Epithelial cell of prostate (primary cell): ENCODE data around the gene PANX1.

Source experiments
- DNase-seq: peaks from one replicate; pipeline ENCODE4 v3.0.0-alpha.2; 2011; ENCODE audit warnings: low read depth, low spot score
- H3K27ac ChIP-seq: fragments of 450-650 bp; 2 replicates; pipeline ENCODE4 v1.5.1; 2017; ENCODE audit warnings: mild to moderate bottlenecking

Gene PANX1

DNA sequence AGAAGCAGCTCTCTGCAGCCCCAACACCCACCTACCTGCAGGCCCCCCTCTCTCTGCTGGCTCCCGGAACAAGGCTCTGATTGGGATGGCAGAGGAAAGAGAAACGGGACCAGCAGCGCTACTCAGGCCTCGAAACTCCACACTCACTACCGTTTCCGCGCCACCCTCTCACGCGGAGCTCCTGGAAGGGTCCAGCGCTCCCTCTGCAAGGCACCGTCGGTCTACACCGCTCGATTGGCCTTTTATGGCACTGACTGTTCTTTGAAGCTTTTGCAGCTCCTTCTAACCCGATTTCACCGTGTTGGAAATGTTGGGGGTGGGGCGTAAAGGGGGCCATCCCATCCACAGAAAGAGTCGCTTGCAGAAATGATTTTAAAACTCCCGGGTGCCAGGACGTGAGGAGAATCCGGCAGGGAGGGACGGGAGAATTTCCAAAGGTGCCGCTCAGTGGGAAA lies 323 bp upstream of the PANX1 start:
- peak overlapping the region; percentile 97 for H3K27ac ChIP-seq
- DNase-seq = no peak

DNA sequence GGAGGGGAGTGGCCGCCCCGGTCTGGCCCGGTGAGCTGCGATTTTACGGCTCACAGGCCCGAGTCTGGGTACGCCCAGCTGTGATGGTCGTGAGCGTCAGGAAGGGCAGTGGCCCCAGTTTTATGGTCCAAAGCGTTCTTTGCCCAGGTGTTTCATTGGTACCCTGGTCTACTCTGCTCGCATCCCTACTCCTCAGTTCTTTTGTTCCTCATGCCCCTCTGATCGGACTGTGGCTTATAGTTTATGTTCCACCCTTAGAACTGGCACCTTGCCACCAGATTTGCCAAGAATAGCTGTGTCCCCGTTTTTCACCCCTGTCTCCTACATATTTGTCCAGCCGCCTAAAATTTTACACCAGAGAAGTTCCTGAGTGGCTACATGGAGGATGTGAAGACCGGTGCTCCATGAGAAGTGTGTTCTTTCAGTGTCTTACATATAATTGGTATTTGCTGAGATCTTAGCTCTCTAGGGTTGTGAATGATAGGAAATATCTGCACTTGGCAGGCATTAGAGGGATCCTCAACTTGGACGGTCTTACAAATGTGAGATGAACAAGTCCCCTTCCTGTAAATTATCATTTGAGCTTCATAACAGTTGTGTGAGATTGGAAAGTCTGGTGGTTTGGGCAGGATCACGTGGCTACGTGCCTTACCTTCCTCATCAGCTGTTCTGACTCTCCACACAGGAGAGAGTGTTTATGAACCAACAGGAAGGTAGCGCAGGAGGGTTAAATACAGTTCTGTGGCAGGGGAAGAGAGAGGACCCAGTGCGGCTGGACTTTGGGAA lies 1.1 kb downstream of the PANX1 start:
- DNase-seq = no peak
- H3K27ac ChIP-seq = peak overlapping the region; percentile 97

DNA sequence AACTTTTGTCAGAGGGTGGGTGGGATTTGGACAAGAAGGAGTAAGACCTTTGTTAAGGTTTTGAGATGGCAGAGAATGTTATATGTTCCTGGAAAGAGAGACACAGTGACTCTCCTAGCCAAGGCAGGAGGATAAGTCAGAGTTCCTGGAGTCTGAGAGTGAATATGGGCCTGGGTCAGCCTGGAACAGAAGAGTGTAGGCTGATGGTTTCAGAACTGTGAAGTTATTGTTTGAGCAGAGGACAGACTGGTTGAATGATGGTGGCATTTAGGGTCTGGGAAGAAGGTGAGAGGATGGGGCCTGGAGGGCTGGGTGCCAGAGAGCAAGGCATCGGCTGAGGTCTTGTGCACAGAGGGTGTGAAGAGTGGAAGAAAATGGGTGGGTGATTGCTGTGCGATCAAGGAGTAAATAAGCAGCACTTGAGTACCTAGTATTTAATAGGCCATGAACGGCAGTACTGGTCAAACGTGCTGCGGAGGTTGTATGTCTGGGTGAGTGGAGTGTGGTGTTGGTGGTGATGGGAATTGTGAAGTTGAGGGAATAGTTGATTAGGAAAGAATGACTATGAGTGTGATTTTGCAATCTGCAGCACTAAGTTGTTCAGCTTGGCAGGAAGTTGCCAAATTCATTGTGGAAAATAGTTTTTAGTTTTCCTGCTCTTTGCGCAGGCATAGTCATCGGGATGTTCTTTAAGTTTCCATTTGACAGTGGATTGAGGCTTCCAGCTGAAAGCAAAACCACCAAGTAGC lies 1.8 kb downstream of the PANX1 start:
- H3K27ac ChIP-seq = peak overlapping the region; percentile 97
- no peak for DNase-seq

DNA sequence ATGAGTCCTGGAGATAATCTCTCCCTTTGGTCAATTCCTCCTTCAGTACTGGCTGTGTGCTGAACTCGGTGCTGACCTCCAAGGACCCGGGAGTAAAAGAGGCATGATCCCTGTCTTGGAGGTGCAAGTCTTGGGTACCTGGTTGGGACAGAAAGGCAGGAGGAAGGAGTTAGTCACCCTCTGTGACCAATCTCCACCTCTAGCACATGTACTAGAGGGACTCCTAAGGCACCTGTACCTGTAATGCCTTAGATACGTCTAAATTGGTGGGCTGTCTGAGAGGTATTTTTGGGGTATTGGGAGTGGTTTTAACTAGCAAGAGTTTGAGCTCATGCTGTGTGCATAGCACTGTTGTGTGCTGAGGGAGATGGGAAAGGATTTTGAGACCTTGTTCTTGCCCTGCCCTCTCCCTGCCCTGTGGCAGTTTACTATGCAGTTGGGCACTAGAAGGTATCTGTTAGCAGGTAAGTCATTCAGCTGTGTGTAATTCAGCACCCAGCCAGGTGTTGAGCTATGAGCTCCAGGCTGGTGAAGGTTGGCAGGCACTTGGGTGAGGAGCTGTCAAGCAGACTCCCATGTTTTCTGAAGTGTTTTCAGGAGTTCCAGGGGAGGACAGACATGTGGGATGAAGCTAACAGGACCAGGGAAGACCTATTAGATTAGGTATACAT lies 2.5 kb downstream of the PANX1 start:
- no peak for DNase-seq
- H3K27ac ChIP-seq = peak overlapping the region; percentile 97

DNA sequence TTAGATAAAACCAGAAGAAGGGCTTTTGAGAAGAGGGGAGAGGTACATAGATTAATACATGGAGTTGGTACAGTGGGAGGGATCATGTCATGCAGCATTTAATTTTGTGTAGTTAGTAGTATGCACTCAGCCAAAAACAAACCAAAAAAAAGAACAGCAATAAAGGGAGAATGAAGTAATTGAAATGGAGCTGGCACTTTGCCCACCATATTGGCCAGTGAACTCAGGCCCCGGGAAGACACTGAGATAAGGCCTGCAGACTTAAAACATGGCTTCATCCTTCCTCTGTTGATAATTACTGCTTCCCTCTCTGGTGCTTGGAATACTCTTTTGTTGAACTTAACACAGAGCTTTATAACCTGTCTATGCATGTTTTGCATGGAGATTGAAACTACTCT lies 3.1 kb downstream of the PANX1 start:
- DNase-seq = no peak
- peak overlapping the region; percentile 97 for H3K27ac ChIP-seq

DNA sequence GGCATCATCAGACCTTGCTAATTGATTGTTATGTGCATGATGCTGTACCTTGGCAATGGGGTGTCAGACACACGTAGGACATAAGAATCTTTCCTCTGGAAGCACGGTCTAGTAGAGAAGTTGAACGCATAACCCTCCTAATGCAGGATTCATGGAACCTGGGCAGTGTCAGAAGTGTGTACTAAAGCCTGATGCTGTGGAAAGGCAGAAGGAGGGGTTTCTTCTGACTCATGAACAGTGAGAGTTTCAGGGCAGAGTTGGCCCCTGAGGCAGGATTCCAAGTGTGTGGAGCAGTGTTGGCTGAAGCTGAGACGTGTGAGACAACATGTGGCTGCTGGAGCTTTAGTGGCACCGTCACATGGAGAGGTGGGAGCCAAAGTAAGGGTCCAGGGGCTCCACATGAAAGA lies 3.5 kb downstream of the PANX1 start:
- H3K27ac ChIP-seq = peak overlapping the region; percentile 97
- no peak for DNase-seq

DNA sequence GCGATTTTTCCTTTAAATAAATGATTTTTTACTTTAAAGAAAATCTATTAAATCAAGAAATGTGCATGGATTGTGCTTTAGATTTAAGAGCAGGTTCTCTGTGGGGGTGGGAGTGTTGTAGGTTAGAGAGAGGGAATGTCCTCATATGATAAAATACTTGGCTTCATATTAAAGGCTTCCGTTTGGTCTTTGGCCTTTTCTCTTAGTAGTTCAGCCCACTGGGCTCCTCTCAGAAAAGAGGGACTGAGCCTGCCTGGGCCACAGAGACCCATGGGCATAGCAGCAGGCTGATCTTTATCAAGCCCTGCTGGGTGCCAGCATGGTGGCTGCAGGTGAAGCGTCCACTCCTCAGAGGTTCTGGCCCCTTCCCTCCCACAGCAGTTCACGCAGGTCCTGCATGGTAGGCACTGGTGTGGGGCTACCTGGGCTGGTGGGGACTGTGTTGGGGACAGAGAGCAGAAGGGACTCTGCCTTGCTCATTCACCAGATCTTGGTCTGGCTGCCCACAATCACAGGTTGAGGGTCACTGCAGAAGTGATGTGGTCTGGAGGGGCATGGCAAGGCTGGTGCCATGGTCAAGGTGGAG lies 4.3 kb downstream of the PANX1 start:
- no peak for DNase-seq
- H3K27ac ChIP-seq = no peak overlapping the region

DNA sequence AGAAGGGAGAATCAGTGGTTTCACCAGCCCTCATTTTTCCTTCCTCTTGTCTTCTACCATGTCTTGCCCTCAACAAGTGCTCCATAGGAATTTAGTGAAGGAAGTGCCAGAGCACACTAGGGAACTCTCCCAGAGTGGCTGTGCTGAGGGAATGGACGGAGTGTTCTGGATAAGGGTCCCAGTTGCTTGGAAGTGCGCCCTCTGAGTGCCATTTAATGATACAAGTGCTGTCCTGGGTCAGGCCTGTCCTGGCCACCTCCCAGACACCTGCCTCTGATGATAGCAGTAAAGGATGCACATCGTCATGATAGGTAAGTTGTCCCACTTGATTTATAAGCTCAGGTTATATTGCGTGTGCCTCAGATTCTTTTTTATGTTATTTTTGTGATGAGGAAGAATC lies 5.1 kb downstream of the PANX1 start:
- DNase-seq = no peak
- no peak overlapping the region for H3K27ac ChIP-seq

DNA sequence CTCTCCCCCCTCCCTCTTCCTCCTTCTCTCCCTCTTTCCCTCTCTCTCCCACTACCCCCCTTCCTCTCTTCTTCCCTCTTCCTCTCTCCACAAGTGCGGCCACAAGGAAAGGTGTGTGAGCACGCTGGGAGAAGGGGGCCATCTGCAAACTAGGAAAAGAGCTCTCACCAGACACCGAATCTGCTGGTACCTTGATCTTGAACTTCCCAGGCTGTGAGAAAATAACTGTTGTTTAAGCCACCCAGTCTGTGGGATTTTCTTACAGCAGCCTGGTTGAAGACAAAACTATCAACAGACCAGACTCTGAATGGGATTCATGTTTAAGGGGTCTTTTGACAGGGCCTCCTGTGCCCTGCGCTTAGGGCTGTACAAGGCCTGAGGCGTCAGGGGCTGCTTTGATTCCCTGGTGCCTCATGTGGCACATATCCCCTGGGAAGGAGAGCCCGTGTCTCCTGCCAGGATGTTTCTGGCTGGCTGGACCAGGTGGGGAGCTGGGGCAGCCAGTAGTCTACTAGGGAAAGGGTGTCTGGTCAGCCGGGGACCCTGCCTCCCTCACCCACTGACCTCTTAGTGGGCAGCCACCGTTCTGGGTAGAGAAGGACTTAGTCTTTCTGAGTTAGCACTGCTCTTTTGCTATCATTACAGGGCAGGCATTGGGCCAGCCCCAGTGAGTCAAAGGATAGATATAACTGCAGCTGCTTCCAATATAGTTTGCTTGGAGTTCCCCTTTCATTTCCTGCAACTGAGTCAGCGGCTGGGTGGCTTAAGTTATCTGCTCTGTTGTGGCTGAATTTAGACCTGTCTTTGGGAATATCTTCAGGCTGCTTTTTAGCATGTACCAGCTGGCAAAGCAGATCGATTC lies 6.2 kb downstream of the PANX1 start:
- H3K27ac ChIP-seq = peak overlapping the region; percentile 83
- no peak for DNase-seq

DNA sequence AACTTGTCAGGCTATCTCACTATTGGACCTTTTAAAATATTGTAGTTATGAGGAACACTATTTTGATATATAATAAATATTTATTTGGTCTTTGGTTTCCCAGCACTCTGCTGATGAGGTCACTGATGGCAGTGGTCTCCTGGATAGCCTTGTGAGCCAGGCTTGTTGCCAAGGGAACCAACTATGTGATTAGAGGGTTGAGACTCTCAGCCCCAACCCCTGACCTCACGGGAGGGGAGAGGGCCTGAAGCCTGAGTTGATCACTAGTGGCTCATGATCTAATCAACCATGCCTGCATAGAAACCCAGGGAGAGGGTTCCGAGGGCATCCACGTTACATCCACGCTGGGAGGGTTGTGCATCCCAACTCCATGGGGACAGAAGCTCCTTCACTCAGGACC lies 10.8 kb downstream of the PANX1 start:
- H3K27ac ChIP-seq = peak overlapping the region; percentile 54
- DNase-seq = no peak

DNA sequence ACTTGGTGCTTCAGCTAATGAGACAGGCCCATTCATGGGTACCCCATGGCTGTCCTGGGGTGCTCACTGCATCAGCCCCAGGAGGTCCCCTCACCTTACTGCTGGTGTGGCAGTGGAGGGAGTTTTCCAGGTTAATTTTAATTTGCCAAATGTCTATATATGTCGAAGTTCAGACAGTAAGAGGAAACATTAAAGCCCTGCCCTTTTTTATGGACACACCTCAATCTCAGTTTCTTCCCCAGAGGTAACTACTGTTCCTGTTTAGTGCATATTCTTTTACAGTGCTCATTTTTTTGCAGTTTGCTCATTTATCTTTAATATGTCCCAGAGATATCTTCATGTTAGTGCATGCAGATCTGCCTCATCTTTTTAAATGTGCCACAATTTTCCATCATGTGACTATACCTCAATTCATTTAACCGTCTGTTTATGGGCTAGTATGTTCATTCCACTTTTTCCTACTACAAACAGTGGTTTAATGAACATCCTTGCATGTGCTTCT lies 11.6 kb downstream of the PANX1 start:
- peak overlapping the region; percentile 54 for H3K27ac ChIP-seq
- DNase-seq = no peak

DNA sequence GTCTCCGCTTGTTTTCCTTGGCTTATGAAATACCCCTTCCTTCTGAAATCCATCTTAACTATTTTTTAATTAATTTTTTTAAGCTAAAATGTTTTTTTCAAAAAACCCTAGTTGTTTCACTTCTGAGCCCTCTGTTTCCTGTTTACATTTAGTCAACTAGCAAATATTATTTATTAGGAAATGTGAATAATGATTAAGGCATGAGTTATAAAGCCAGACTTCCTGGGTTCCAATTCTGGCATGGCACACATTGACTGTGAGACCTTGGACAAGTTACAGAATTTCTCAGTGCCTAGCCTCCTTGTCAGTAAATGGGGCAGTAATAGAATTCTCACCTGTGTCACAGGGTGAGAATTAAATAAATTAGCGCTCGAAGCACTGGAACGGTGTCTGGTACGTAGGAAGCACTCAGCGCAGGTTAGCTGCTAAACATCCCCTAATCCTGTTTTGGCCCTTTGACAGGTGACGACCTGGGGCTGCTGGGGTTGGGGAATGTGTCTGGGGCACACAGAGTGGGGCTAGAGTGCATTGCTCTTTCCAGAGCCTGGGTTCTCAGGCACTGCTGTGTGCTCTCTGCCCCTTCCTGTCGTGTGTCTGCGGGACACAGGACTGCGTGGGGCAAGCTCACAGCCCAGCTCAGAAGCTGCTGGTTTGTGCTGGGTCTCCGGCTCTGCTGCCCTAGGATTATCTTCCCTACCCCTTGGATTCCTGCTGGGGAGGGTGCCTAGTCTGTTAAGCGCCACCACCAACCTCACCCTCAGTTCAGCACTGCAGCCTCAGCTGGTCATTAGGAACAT lies 13.1 kb downstream of the PANX1 start:
- DNase-seq = no peak
- H3K27ac ChIP-seq = peak overlapping the region; percentile 54

DNA sequence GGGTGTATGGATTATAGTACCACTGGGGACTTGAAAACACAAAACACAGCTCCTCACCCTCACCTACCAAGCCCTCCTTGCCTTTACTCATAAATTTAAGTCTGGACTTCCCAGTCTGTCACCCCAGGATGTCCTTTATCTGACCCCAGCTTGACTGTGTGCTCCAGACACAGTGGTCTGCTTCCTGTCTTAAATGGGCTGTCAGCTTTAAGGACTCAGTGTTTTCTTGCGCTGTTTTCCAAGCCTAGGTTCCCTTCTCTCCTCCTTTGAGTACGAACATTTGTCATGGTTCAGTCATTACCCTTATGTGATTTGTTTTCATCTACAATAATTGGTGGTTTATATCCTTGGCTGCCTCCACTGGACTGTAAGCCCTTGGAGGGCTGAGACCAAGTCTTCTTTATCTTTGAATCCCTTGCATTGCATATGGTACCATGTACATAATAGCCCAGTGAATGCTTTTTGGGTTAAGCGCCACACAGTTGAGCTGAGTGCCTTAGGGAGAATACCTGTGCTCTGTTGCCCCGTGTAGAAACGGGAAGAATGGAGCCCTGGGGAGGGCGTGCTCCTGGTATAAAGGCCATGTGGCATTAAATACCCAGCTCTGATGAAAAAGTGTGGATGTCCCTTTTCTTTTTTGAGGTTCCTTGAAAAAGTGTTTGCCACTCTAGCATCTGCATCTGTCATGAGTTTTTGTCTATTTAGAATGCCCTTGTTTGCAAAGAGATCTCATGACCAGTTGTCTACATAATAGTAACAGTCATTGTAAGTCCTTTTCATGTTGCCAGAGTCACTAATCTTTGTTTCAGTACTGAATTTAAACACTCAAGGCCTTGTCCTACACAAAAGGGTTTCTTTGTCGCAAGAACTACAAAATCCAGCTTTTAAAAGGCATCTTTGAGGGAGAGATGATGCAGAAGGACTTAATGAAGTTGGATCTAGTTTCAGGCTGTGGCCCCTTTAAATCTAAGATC lies 14.0 kb downstream of the PANX1 start:
- DNase-seq = no peak
- peak overlapping the region; percentile 54 for H3K27ac ChIP-seq

DNA sequence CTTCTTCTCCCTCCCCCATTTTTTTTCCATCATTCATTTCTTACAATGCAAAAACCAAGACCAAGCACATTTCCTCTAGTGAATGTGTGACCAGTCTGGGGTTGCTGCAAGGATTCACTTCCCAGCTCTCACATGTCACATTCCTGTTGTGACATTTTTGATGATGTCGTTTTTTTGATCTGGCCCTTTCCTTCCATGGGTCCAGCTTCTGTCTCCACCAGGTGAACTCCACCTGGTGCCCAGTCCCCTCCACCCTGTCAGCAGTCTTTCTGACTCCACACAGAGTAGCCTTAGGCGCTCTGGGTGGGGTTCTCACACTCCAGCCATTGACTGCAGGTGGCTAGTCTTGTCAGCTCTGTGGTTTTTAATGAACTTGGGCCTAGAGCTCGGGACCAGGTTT lies 15.6 kb downstream of the PANX1 start:
- no peak for DNase-seq
- H3K27ac ChIP-seq = no peak overlapping the region

DNA sequence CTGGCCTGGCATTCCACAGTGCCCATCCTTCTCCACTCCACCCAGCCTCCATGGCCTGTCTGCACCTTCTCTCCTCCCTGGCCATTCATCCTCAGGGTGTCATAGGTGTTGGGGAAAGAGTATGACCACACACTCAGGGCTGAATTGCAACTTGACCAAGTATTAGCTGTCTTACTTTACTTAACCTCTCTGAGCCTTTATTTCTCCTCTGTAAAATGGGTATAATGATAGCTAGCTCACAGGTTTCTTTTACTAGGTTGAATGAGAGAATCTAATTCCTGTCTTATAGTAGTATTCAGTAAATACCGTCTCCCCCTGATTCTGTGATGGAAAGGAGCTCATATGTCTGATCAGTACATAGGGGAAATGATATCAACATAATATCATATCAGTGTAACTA lies 16.0 kb downstream of the PANX1 start:
- DNase-seq = no peak
- H3K27ac ChIP-seq = no peak overlapping the region

DNA sequence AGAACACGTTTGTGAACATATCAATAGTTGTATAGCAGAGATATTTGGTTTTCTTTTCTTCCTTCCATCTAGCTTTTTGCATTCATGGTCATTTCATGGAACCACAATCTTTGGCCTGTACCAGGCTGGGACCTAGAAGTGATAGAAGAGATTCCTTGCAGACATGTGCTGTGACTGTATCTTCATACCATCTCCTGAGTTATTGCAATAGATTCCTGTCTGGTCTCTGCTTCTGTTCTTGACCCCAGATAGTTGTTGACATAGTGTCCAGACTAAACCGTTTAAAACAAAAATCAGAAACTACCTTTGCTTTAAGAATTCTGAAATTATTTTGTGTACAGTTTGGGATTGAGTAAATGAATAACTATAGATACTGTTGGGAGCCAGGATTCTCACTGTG lies 16.8 kb downstream of the PANX1 start:
- no peak for DNase-seq
- H3K27ac ChIP-seq = no peak overlapping the region

DNA sequence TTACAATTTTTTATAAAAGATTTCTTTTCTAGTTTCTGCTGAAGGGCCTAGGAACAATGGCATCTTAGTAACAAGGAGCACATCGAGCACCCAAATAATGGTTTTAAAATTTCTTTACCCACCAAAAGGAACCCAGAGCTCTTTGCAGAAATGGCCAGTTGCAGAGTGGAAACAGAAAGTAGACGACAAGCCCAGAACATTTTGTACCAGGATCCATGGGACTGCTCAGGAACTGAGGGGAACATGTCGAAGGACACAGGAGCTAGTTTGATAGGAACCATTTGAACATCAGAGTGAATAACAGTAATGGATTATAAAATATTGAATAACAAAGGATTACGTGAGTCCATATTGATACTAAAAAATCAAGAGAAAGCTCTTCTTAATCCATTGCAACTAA lies 17.3 kb downstream of the PANX1 start:
- DNase-seq = no peak
- H3K27ac ChIP-seq = no peak overlapping the region

DNA sequence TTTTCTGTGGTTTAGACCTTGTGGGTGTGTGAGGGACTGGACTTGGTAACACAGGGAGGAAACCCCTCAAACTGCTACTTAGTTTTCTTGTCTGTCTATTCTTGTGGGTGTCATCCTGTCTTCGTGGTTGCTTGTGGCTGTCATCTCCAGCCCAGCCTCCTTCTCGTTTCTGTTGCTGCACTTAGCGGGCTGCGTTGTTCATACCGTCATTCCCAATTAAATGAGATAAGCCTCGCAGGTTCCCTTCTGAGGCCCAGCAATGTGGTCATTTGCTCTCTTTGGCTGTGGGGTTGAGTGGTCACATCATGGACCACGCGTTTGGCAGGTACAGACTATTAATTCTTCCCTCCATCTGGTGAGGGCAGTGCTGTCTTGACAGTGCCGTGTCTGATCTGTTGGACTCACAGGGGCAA lies 18.8 kb downstream of the PANX1 start:
- no peak overlapping the region for H3K27ac ChIP-seq
- no peak for DNase-seq
